HG02610 (cell line): Measurements from ENCODE around the gene SRP19.
"Not testable (repeated sequence)": the region's sequence is repeated elsewhere in the genome, so short reads cannot be mapped to it uniquely, and the experiment has no call there.

Experiments used
- ATAC-seq: cut with Tn5 transposase; IDR thresholded peaks from one replicate; pipeline ENCODE4 v1.9.1; 2021; ENCODE audit warnings: mild to moderate bottlenecking, moderate library complexity; ENCODE audit not compliant: unreplicated experiment

SRP19 gene

DNA sequence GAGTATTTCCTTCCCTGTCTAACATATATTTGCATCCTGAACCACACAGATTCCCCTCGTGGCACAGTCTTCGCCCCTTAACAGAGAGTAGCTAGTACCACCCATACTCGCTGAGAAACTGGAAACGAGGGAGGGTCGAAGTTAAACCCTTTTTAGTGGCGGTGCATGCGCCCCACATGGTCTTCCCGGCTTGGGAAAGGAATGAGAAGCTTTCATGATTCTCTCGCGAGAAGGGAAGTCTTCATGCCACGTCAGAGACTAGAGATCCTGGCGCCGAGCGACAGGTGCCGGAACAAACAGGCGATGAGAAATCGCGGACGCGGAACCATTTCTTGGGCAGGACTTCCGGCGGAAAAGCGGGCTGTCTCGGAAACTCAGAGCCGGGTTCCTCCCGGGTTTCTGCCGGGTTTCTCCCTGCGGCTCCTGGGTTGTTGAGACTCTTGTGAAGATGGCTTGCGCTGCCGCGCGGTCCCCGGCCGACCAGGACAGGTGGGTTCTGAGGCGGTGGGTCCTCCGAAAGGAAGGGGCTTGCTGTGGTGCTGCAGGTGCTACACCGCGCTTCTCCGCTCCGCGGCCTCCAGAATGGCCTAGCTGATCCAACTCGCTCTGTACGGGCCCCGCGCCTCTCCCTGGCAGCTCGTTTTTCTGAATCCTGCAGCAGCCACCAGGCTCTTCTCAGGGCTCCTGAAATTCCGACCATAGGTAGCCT is at the start of gene SRP19:
SRP19 (plus strand) TSS at position 359 of the 709 bp plus-strand sequence; CDS start at position 449, 90 bp downstream.
- peak; percentile 98 for ATAC-seq

DNA sequence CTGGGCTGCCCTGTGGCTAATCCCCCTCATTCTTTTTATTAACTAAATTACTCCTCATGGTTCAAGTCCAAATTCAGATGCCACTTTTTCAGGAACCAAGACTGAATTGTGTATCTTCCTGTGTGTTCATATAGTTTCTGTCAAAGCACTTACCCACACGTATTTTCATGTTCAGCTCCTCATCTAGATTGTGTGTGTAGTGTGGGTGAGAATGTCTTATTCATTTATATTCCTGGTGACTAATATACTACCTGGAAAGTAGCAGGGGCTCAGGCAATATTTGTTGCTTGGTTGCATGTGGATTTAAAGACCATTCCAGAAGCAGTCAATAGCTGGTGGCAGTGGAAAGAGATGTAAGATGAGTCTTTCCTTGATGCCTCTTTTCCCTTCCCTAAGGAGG is 48.5 kb upstream of the SRP19 start:
- ATAC-seq, result no peak

- no peak for ATAC-seq
Observed at GRCh38 chr5:112820246-112820645, 40.8 kb upstream of the SRP19 start.

DNA sequence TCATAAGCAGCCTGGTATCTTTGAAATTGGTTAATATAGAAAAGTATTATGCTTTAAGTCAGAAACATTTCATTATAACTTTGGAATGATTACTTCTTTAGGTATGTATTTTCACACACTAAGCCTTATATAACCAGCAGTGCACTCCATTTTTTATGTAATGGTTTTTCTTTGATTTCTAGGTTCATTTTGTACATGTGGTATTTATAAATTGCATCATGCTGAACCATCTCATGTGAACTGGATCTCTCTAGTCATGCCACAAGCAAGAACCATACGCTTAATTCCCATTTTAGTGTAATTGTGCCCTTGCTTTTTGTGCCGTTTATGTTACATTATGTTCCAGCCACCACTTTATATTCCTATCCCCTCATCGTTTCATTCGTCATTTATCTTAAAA is 38.6 kb upstream of the SRP19 start:
- ATAC-seq, result no peak

- no peak for ATAC-seq
Observed at GRCh38 chr5:112823181-112823580, 37.9 kb upstream of the SRP19 start.

- ATAC-seq, result no peak
Observed at GRCh38 chr5:112823656-112824055, 37.4 kb upstream of the SRP19 start.

DNA sequence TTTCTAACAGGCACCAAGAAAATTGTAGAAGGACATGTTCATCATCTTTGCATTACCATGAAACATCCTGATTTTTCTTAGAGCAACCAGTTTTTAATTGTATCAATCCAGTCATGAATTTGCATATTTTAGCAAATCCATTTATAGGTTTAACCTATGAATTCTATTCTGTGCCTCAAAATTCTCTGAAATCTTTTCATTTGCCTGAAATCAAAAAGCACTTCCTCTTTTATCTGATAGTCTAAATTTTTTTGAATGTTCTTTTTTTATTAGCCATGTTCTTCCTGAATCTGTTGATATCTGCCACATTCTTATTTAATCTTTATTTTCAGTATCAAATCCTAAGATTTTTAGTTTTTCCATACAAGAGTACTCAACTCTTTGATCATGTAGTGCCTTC is 36.9 kb upstream of the SRP19 start:
- ATAC-seq, result no peak

DNA sequence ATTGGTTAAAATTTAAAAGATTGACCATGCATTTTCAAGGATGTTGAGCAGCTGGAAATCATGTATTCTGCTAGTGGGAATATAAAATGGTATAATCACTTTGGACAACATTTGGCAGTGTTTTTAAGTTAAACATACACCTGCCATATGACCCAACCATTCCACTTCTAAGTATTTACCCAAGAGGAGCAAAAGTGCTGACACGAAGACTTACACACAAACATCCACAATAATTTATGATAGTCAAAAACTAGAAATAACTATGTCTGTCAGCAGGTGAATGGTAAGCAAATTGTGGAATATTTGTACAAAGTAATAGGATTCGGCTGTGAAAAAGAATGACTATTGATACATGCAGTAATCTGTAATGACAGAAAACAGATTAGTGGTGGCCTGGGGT is 30.7 kb upstream of the SRP19 start:
- no peak for ATAC-seq

DNA sequence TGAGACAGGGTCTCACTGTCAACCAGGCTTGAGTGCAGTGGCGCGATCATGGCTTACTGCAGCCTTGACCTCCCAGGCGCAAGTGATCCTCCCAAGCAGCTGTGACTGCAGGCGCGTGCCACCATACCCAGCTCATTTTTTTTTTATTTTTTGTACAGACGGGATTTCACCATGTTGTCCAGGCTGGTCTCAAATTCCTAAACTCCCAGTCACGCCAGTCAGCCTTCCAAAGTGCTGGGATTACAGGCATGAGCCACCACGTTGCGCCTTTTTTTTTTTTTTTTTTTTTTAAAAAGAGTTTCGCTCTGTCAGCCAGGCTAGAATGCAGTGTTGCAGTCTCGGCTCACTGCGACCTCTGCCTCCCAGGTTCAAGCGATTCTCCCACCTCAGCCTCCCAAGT is 27.1 kb upstream of the SRP19 start:
- ATAC-seq, result no peak

DNA sequence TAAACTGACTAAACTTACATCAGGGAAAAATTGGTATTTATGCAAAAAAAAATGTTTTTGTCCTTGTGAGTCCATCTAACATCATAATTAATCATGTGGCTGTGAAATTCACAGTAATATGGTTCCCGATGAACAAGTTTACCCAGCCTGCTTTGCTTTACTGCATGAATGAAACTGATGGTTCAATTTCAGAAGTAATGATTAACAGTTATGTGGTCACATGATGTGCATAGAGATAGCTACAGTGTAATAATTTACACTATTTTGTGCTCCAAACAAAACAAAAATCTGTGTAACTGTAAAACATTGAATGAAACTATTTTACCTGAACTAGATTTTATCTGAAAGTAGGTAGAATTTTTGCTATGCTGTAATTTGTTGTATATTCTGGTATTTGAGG is 16.6 kb upstream of the SRP19 start:
- no peak for ATAC-seq

- ATAC-seq, result no peak
Observed at GRCh38 chr5:112846556-112846955, 14.5 kb upstream of the SRP19 start.

- no peak for ATAC-seq
Observed at GRCh38 chr5:112847306-112847705, 13.8 kb upstream of the SRP19 start.

- peak; percentile 100 for ATAC-seq
Observed at GRCh38 chr5:112848116-112848811, 12.8 kb upstream of the SRP19 start.

DNA sequence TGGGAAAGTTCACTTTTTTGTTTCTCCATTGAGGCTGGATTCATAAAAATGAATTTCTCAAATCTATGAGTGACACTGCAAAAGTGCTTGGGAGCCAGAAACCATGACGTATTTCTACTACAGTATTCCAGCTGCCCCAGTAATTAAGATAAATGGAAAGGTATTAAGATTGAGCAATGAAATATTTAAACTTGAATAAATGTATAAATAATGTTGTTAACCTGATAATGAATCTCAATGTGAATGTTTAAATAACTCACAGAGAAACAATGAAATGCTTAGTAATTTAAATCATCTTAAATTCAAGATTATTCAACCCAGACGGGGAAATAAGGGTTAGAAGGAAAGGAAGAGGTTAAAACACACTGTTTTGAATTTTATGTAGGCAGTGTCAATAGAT is 11.2 kb upstream of the SRP19 start:
- ATAC-seq, result no peak

GRCh38 chr5:112854651-112855050 is 6.4 kb upstream of the SRP19 start:
- ATAC-seq, result no peak

- no peak for ATAC-seq
Observed at GRCh38 chr5:112857866-112858265, 3.2 kb upstream of the SRP19 start.

GRCh38 chr5:112860571-112860928 is 537 bp upstream of the SRP19 start:
- ATAC-seq, result not testable (repeated sequence)

GRCh38 chr5:112861638-112861985 is 525 bp downstream of the SRP19 start:
- no peak for ATAC-seq

GRCh38 chr5:112862085-112862484 is 998 bp downstream of the SRP19 start:
- no peak for ATAC-seq

DNA sequence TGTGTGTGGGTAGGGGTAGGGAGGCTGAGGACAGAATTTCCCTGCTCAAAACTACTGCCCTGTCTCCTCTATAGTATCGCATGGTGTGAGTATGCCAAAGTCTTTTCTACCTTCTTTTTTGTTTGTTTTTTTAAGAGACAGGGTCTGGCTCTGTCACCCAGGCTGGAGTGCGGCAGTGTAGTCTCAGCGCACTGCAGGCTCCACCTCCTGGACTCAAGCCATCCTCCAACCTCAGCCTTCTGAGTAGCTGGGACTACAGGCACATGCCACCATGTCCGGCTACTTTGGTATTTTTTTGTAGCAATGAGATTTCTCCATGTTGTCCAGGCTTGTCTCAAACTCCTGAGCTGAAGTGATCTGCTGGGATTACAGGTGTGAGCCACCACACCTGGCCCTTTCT is 2.5 kb downstream of the SRP19 start:
- ATAC-seq, result no peak

- ATAC-seq, result no peak
Observed at GRCh38 chr5:112865128-112865527, 4.0 kb downstream of the SRP19 start.

DNA sequence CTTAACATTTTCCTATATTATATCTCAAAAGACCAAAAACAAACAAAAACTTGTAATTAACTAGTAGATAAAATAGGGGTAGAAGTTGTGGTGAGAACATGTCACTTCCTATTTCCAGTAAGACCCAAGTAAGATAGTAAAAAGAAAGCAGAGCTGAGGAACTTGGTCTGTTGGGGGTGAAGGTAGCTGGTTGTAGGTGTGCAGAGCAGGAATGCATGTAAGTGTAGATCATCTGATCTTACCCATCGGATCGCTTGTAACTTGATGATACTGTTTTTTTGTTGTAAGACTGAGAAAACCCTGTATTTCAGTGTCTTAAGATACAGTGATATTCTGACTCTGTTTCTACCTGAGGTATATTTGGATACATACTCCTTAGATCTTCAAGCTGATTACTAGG is 5.7 kb downstream of the SRP19 start:
- no peak for ATAC-seq

GRCh38 chr5:112867411-112867810 is 6.3 kb downstream of the SRP19 start:
- ATAC-seq, result no peak
